Caki2 (cell line): Measurements from ENCODE around the gene STK31. TPM values are rescaled to one million over a fixed set of nuclear protein-coding genes. Genes with fewer than 3 reads are reported as not detected.
"Not testable (repeated sequence)": the region's sequence is repeated elsewhere in the genome, so short reads cannot be mapped to it uniquely, and the experiment has no call there.

Experiments used
- DNase-seq: peaks from one replicate; pipeline ENCODE4 v3.0.0-alpha.2; 2015; ENCODE audit warnings: low read depth
- in situ Hi-C: cut with HindIII; loops from 2 replicates; pipeline ENCODE4 v1.10.0; 2016; ENCODE audit warnings: low sequenced_read_pairs, low pct_unique_long_range_greater_than_20kb, mixed read lengths
- total RNA-seq: library from RNA; depleted of rRNA; stranded (reverse); fragments of >200 nt; shearing (Covaris generic); gene quantifications from 2 replicates; pipeline ENCODE4 v1.2.3, GENCODE V29; 2014; ENCODE audit warnings: low replicate concordance; rRNA removed

STK31 gene
- not detected in 2 replicates for total RNA-seq

- no peak for DNase-seq
- in situ Hi-C loops, result no loop called here
These were observed at the start of gene STK31 for GRCh38 chr7:23710000-23710399. TSS of gene STK31 (plus strand) at chr7:23710219. CDS start at chr7:23710286, 67 bp downstream.

DNA sequence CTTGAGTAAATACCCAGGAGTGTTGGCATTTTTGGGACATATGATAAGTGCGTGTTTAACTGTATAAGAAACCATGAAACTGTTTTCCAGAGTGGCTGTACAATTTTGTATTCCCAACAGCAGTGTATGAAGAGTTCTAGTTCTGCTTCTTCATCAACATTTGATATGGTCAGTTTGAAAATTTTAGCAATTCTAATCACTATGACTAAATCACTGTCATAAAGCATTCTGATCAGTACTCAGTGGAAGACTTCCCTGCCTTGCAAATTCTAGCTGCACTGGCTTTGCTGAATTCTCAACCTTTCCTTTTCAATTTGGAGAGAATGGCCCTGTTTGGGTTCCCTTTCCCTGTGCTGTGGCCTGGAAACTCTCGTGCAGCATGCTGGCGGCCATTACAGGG lies 48.6 kb upstream of the STK31 start:
- DNase-seq, result no peak
- in situ Hi-C loops, result no loop called here

DNA sequence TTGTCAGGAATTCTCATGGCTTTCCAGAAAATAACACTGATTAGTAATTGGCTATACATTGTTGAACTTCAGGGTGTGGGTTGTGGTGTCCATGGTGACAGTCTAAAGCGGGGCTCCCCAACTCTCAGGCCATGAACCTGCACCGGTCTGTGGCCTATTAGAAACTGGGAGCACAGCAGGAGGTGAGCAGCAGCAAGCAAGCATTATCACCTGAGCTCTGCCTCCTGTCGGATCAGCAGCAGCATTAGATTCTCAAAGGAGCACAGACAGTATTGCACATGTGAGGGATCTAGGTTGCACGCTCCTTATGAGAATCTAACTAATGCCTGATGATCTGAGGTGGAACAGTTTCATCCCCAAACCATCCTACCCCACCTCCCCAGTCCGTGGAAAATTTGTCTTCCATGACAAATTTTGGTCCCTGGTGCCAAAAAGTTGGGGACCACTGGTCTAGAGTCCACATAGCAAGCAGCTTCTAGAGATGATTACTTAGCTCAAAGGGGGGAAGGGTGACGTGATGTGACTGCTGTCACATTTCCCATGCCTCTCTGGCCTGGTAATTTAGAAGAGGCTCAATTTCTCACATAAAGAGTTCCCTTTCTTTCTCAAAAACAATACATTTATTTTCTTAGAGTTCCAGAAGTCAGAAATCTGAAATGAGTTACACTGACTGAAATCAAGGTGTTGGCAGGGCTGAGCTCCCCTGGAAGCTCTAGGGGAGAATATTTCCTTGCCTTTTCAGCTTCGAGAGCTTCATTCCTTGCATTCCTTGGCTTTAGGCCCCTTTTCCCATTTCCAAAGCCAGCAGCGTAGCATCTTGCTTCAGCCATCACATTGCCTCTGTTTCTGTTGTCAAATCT lies 47.7 kb upstream of the STK31 start:
- no peak for DNase-seq
- in situ Hi-C loops, result no loop called here

DNA sequence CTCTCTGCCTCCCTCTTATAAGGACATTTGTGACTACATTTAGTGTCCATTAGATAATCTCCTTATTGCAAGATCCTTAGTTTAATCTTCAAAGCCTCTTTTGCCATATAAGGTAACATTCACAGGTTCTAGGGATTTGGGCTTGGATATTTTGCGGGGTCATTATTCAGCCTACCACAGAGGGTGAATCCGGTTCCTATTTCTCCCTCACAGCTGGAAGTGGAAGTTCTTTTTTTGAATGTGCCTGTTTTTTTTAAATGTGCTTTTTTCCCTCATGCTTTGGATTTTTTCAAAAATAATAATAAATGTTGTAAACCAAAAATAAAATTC lies 47.1 kb upstream of the STK31 start:
- DNase-seq, result no peak
- in situ Hi-C loops, result no loop called here

- no peak for DNase-seq
- in situ Hi-C loops, result no loop called here
These were observed 45.9 kb upstream of the STK31 start for GRCh38 chr7:23664122-23664521.

GRCh38 chr7:23672033-23672432 lies 38.0 kb upstream of the STK31 start:
- no peak for DNase-seq
- in situ Hi-C loops, result no loop called here

DNA sequence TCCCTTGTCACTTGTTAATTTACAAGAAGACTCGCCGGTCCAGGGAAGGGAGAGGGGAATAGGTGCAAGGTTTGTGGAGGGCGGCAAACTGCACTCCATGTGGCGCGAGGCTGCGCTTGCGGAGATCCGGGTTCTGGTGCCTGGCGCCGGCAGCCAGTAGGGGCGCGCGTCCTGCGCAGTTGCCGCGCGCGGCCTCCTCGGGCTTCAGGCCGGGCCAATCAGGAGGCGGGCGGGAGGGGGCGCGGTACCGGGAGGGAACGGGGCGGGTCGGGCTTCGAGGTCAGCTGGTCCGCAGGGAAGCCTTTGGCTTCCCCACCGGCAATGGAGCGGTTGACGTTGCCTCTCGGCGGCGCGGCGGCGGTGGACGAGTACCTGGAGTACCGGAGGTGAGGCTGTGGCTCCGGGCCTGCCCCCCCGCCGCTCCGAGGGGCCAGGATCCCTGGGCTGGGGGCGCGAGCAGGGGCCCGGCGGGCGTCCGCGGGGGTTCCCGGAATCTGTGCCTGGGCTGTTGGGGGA lies 30.1 kb upstream of the STK31 start, which contains the start of gene FAM221A:
Gene FAM221A, plus strand, starts transcription at position 302 of the 516 bp plus-strand sequence. Its CDS starts 20 bp downstream, at position 322.
- in situ Hi-C loops, result no loop called here
- peak; percentile 54 for DNase-seq

DNA sequence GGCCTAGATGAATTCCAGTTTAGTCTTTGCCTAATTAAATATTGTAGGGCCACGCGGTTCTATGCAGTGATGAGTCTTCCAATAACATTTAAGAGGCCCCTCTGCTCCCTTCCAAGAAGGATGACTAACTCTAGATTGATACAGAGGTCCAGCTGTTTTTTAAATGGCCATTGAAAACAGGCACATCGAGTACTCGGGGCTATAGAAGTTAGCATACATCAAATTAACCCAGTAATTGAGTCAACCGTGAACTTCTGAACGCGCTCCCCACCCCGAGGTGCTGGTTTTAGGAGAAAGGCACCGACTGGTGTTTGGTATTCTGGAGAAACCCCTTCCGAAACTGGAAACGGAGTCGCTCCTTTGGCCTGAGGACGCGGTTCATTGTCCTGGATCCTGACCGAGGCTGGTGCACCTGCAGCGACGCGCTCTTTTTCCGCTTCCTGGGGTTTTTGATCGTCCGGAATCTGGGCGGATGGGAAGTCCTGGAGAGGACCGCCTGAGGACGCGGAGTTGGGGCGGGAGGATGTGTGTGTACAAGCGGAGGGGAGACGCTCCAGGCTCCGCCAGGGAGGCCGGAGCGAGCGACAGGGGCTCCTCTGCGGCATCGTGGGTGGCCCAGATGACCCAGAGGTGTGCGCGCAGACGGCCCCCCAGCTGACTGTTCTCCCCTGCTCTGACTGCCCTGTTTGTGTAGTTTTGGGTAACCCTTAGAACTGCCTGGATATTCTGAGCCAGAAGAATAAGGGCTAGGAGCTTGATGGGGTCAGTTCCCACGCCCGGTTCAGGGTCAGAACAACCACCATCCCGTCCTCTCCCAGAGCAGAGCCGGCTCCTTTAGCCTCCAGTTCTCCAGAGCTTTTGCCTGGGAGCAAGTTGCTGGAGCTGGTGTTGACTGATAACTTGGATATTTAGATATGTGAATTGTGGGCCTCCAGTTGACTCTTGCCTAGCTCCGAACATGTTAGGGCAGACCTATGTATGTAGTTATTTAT lies 29.3 kb upstream of the STK31 start:
- in situ Hi-C loops, result no loop called here
- no peak for DNase-seq

GRCh38 chr7:23684041-23684440 lies 26.0 kb upstream of the STK31 start:
- in situ Hi-C loops, DNase-seq: not testable (repeated sequence)

DNA sequence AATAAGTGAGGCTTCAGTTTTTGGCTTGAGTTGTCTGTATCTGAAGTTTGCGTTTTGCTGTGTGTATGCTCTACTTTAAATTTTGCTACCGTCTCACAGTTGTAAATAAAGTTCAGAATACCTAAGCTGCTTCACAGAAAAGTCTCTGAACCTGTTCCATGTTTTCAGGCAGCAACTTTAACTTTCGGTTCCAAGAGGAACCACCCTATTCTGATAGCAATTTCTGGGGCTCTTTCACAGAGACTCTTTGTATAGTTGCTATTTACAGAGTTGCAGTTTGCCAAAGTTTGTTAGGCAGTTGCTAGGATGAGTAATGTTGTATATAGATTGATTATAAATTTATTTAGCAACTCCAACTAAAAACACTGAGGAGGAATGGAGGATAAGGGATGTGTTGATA lies 24.3 kb upstream of the STK31 start:
- no peak for DNase-seq
- in situ Hi-C loops, result no loop called here

DNA sequence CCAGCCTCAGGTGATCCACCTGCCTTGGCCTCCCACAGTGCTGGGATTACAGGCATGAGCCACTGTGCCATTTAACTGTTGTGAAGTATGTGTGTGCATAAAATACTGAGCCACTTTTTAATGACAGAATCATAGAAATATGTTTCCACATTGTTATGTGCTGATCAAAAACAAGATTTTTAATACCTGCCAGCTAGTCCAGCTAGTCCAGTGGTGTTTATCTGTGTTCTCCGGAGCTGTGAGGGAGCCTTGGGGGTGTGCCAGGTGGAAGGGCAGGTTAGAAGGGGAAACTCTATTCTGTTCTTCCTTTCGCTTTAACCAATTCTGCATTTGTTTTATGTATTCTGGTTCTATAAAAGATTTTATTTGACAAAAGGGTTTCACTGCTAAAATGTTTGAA lies 23.0 kb upstream of the STK31 start:
- in situ Hi-C loops, result no loop called here

GRCh38 chr7:23689165-23689564 lies 20.9 kb upstream of the STK31 start:
- in situ Hi-C loops, result no loop called here

More for the DNA sequence above, 23.0 kb upstream of the STK31 start:
- DNase-seq, result no peak

GRCh38 chr7:23691320-23691719 lies 18.7 kb upstream of the STK31 start:
- DNase-seq, result no peak
- in situ Hi-C loops, result no loop called here

More at GRCh38 chr7:23689165-23689564, 20.9 kb upstream of the STK31 start:
- no peak for DNase-seq

GRCh38 chr7:23693224-23693623 lies 16.8 kb upstream of the STK31 start:
- no peak for DNase-seq
- in situ Hi-C loops, result no loop called here

DNA sequence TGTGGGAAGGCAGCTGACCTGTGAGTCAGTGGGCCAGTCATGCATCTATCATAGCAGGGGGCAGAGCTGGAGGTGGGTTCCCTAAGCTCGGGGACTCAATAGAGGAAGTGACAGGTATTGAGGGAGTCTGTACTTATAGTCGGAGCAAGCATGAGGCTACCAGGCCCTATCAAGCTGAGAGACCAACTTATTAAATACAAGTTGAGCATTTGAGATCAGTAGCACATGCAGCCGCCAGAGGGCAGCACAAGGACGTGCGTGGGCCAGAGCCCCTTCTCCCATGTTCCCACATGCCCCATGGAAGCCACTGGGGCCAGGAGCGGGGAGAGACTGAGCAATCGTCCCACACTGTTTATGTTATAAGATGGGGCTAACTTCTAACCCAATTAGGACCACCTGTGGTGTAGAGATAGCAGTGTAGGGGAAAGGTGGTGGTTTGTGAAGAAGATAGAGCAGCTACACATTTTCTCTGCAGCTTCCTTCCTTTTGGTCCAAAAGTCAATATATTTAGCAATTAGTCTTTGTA lies 13.0 kb upstream of the STK31 start:
- in situ Hi-C loops, result no loop called here
- DNase-seq, result peak; percentile 41

- DNase-seq, result no peak
- in situ Hi-C loops, result no loop called here
These were observed 11.2 kb upstream of the STK31 start for GRCh38 chr7:23698822-23699221.

GRCh38 chr7:23700046-23700445 lies 10.0 kb upstream of the STK31 start:
- in situ Hi-C loops, result no loop called here
- no peak for DNase-seq

- in situ Hi-C loops, result no loop called here
These were observed 803 bp upstream of the STK31 start for GRCh38 chr7:23709081-23709750.

More at GRCh38 chr7:23709081-23709750, 803 bp upstream of the STK31 start:
- DNase-seq, result no peak
